OCI-LY7 (cell line): ENCODE results near the gene AP1G2. TPM values are rescaled to one million over a fixed set of nuclear protein-coding genes. Genes with fewer than 3 reads are reported as not detected.

Source experiments
- BruUV-seq: library from RNA; stranded (reverse); fragments of 400-500 nt; replicated peaks from 2 replicates; lab custom pipeline; 2021; lab: Mats Ljungman, UMichigan
- CTCF ChIA-PET: fragments of 300-600 bp; sonication (Branson Sonifier 250); formaldehyde crosslinking; loops from one replicate; lab custom pipeline; 2022; ENCODE audit warnings: antibody characterized with exemption; ENCODE audit not compliant: unreplicated experiment; lab: Charles Lee
- POLR2A ChIA-PET: fragments of 300-600 bp; sonication (Branson Sonifier 250); formaldehyde crosslinking; loops from one replicate; lab custom pipeline; 2022; ENCODE audit warnings: antibody characterized with exemption; lab: Charles Lee
- DNase-seq: peaks from one replicate; pipeline ENCODE4 v3.0.0-alpha.2; 2015; ENCODE audit warnings: low spot score
- H2AFZ ChIP-seq: fragments of 200-600 bp; sonication (generic), shearing (Covaris generic); 2 replicates; pipeline ENCODE4 v1.6.1; 2014; ENCODE audit warnings: mild to moderate bottlenecking, antibody characterized with exemption, low read length, moderate library complexity
- H3K27ac ChIP-seq: fragments of 200-600 bp; sonication (generic); 2 replicates; pipeline ENCODE4 v1.5.1; 2014; ENCODE audit warnings: mixed run types, low read depth, mild to moderate bottlenecking, moderate library complexity, low read length, inconsistent platforms; ENCODE audit not compliant: poor library complexity, severe bottlenecking
- H3K36me3 ChIP-seq: fragments of 200-600 bp; sonication (generic); 2 replicates; pipeline ENCODE4 v1.6.1; 2014; ENCODE audit warnings: mild to moderate bottlenecking, antibody characterized with exemption, low read length, moderate library complexity, mixed read lengths; ENCODE audit not compliant: insufficient read depth
- H3K4me1 ChIP-seq: fragments of 200-600 bp; sonication (generic); 2 replicates; pipeline ENCODE4 v1.5.1; 2014; ENCODE audit warnings: mild to moderate bottlenecking, low read length; ENCODE audit not compliant: insufficient read depth, poor library complexity, severe bottlenecking
- H3K4me2 ChIP-seq: fragments of 200-600 bp; sonication (generic); 2 replicates; pipeline ENCODE4 v1.6.1; 2014; ENCODE audit warnings: mild to moderate bottlenecking, low read length
- H3K4me3 ChIP-seq: fragments of 200-600 bp; sonication (generic); 2 replicates; pipeline ENCODE4 v1.5.1; 2014; ENCODE audit warnings: mild to moderate bottlenecking, low read depth, low read length; ENCODE audit not compliant: poor library complexity, severe bottlenecking
- H3K79me2 ChIP-seq: fragments of 200-600 bp; sonication (generic); 2 replicates; pipeline ENCODE4 v1.6.1; 2016; ENCODE audit warnings: low read depth, mild to moderate bottlenecking, low read length, moderate library complexity, mixed read lengths; ENCODE audit not compliant: insufficient read depth
- H3K9me2 ChIP-seq: fragments of 200-600 bp; sonication (generic); 2 replicates; pipeline ENCODE4 v1.6.1; 2016; ENCODE audit warnings: mild to moderate bottlenecking, low read length, mixed read lengths; ENCODE audit not compliant: insufficient read depth
- H3K9me3 ChIP-seq: fragments of 200-600 bp; sonication (generic); 2 replicates; pipeline ENCODE4 v1.6.1; 2014; ENCODE audit warnings: mild to moderate bottlenecking, mixed run types, low read length, mixed read lengths
- H4K20me1 ChIP-seq: fragments of 200-600 bp; sonication (generic); 2 replicates; pipeline ENCODE4 v1.6.1; 2014; ENCODE audit warnings: mild to moderate bottlenecking, antibody characterized with exemption, low read length, moderate library complexity, mixed read lengths; ENCODE audit not compliant: insufficient read depth
- CTCF ChIP-seq: fragments of 200-600 bp; sonication (generic); conservative IDR thresholded peaks from 2 replicates; pipeline ENCODE4 v1.5.1; 2014; ENCODE audit warnings: mild to moderate bottlenecking, antibody characterized with exemption, low read length, moderate library complexity, mixed read lengths
- EZH2phosphoT487 ChIP-seq: fragments of 200-600 bp; sonication (generic); IDR thresholded peaks from 2 replicates; pipeline ENCODE4 v1.6.1; 2018; ENCODE audit warnings: low read depth, borderline replicate concordance, mild to moderate bottlenecking, mixed run types, antibody characterized with exemption, low read length, moderate library complexity, mixed read lengths
- intact Hi-C: fragments of 100-400 bp; cut with micrococcal nuclease; formaldehyde crosslinking; loops from one replicate; pipeline ENCODE4 v1.10.0; 2022; ENCODE audit not compliant: unreplicated experiment
- total RNA-seq, 2 experiments: library from RNA; depleted of rRNA in 1 of 2; stranded (reverse); fragments of >200 nt in 1 of 2; shearing (Covaris generic) in 1 of 2; gene quantifications; 2 replicates each; pipeline ENCODE4 v1.2.3, GENCODE V29; 2014 to 2022

The AP1G2 gene
- total RNA-seq, 2 experiments from 2014 or later = 129 to 209 TPM

- Histone ChIP-seq H3K4me2 (no peak overlapping the region), H3K4me1 (no peaks in the 10 kb centered on the region), H3K79me2 (no peaks in the 10 kb centered on the region), H3K9me2 (no peaks in the 10 kb centered on the region), H3K36me3 (no peaks in the 10 kb centered on the region), H2AFZ (no peak overlapping the region), H3K4me3 (no peak overlapping the region), H3K27ac (no peak overlapping the region), H4K20me1 (no peaks in the 10 kb centered on the region; the same call in 1 of the 2 replicates), H3K9me3 (no peaks in the 10 kb centered on the region)
- BruUV-seq = no TSS peak
- ChIA-PET POLR2A (interaction anchor here (0.6 to 0.7 kb wide), 2 partner anchors 12 to 15 kb away, joined by 3 read pairs; no protein-coding TSS in a partner anchor), CTCF (no interaction called here)
- TF ChIP-seq EZH2phosphoT487 (no peak), CTCF (no peak)
- no peak for DNase-seq
- intact Hi-C loops = no loop called here
Observed at GRCh38 chr14:23544511-23545447, 22.8 kb downstream of the AP1G2 start.

DNA sequence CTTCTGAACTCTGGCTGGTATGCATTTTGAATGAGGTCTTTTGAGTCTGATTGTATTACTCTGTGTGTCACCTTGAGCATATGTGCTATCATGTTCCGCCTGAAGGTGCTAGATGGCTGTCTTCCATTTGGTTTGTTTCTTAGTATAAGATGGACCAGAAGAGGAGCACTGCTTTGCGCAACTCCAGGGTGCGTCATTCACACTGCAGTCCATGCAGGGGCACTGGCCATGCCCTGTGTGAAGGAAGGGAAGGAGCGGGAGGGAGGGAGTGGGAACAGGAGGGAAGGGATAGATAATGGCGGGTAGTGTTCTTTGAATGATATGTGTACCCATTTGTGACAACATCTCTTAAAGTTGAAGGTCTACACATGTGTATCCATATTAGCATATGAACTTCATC lies 24.2 kb downstream of the AP1G2 start:
- H2AFZ ChIP-seq = no peak overlapping the region
- no peaks in the 10 kb centered on the region for H3K9me3 ChIP-seq
- no peaks in the 10 kb centered on the region for H3K9me2 ChIP-seq
- H3K27ac ChIP-seq = no peak overlapping the region
- intact Hi-C loops = no loop called here
- no peak for DNase-seq
- H4K20me1 ChIP-seq = no peaks in the 10 kb centered on the region
- CTCF ChIA-PET = interaction anchor here (1.3 kb wide), 1 partner anchor 27 kb away, joined by 3 read pairs; no protein-coding TSS in a partner anchor
- POLR2A ChIA-PET = no interaction called here
- no peaks in the 10 kb centered on the region for H3K36me3 ChIP-seq
- TF ChIP-seq CTCF = no peak
- no peak overlapping the region for H3K4me2 ChIP-seq
- no TSS peak for BruUV-seq
- H3K79me2 ChIP-seq = no peaks in the 10 kb centered on the region
- H3K4me1 ChIP-seq = no peaks in the 10 kb centered on the region
- no peak overlapping the region for H3K4me3 ChIP-seq

GRCh38 chr14:23542261-23542660 lies 25.3 kb downstream of the AP1G2 start:
- Histone ChIP-seq H3K79me2 (no peaks in the 10 kb centered on the region), H3K4me1 (no peaks in the 10 kb centered on the region), H2AFZ (no peak overlapping the region), H3K4me3 (no peak overlapping the region), H4K20me1 (no peaks in the 10 kb centered on the region), H3K9me2 (no peaks in the 10 kb centered on the region), H3K9me3 (no peaks in the 10 kb centered on the region), H3K4me2 (no peak overlapping the region), H3K36me3 (no peaks in the 10 kb centered on the region), H3K27ac (no peak overlapping the region)
- ChIA-PET CTCF (interaction anchor here (0.7 kb wide), 1 partner anchor 1817 kb away, joined by 3 read pairs; no protein-coding TSS in a partner anchor), POLR2A (interaction anchor here (1.2 kb wide), 1 partner anchor 13 kb away, joined by 4 read pairs; no protein-coding TSS in a partner anchor)
- DNase-seq = no peak
- no TSS peak for BruUV-seq
- intact Hi-C loops = no loop called here
- no peak for TF ChIP-seq CTCF
- TF ChIP-seq EZH2phosphoT487 = no peak
